Fibroblast of the conjunctiva (primary cell): ENCODE data around the gene CDC123.
"Not testable (repeated sequence)": the region's sequence is repeated elsewhere in the genome, so short reads cannot be mapped to it uniquely, and the experiment has no call there.

Source experiments
- DNase-seq: peaks from one replicate; pipeline ENCODE4 v3.0.0-alpha.2; 2010; ENCODE audit warnings: low read depth

The CDC123 gene

GRCh38 chr10:12235796-12236195, 39.8 kb downstream of the CDC123 start:
- DNase-seq = no peak

GRCh38 chr10:12237265-12238220, 41.6 kb downstream of the CDC123 start:
- DNase-seq = no peak

GRCh38 chr10:12238821-12239220, 42.8 kb downstream of the CDC123 start:
- no peak for DNase-seq

GRCh38 chr10:12241810-12242529, 46.0 kb downstream of the CDC123 start:
- no peak for DNase-seq

GRCh38 chr10:12243864-12244620, 48.1 kb downstream of the CDC123 start:
- DNase-seq = no peak

GRCh38 chr10:12250181-12250580, 54.2 kb downstream of the CDC123 start:
- no peak for DNase-seq

GRCh38 chr10:12250702-12251101, 54.7 kb downstream of the CDC123 start:
- not testable (repeated sequence) for DNase-seq

- DNase-seq = no peak
Observed at GRCh38 chr10:12251581-12251980, 55.6 kb downstream of the CDC123 start.

- no peak for DNase-seq
Observed at GRCh38 chr10:12252882-12253546, 57.0 kb downstream of the CDC123 start.

GRCh38 chr10:12255048-12255447, 59.1 kb downstream of the CDC123 start:
- no peak for DNase-seq

- DNase-seq = no peak
Observed at GRCh38 chr10:12259988-12260387, 64.0 kb downstream of the CDC123 start.

- DNase-seq = no peak
Observed at GRCh38 chr10:12262278-12262981, 66.4 kb downstream of the CDC123 start.

GRCh38 chr10:12264204-12264940, 68.4 kb downstream of the CDC123 start:
- DNase-seq = peak; percentile 38

- no peak for DNase-seq
Observed at GRCh38 chr10:12269056-12269455, 73.1 kb downstream of the CDC123 start.

GRCh38 chr10:12271210-12271540, 75.2 kb downstream of the CDC123 start:
- DNase-seq = no peak

GRCh38 chr10:12277862-12278261, 81.9 kb downstream of the CDC123 start:
- not testable (repeated sequence) for DNase-seq

- DNase-seq = no peak
Observed at GRCh38 chr10:12279281-12279680, 83.3 kb downstream of the CDC123 start.

- no peak for DNase-seq
Observed at GRCh38 chr10:12287772-12288171, 91.8 kb downstream of the CDC123 start.

- DNase-seq = not testable (repeated sequence)
Observed at GRCh38 chr10:12297784-12298183, 101.8 kb downstream of the CDC123 start.

GRCh38 chr10:12299222-12299965, 103.4 kb downstream of the CDC123 start:
- no peak for DNase-seq
